ENCODE results near the gene SLC13A5. TPM values are rescaled to one million over a fixed set of nuclear protein-coding genes. Genes with fewer than 3 reads are reported as not detected.

The SLC13A5 gene
- total RNA-seq, 1 donor from 2014 or later, result 0.21 TPM

DNA sequence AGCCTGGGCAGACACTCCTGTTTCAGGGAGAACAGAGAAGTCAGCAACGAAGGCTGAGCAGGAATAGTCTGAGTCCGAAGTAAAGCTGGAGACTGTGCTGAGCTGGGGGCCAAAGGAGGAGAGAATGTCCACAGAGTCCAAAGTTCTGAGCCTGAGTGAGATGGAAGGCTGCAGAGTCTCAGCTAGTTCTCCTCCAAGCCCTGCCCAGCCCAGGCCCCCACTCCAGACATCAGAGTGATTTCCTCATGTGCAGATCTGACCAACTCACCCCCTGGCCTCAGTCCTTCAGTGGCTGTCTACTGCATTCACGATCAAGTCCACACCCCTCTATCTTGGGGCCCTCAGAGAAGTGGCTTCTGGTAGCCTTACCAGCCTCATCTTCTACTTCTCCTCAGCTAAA lies 21.6 kb downstream of the SLC13A5 start:
- TF ChIP-seq, protein P1, sequence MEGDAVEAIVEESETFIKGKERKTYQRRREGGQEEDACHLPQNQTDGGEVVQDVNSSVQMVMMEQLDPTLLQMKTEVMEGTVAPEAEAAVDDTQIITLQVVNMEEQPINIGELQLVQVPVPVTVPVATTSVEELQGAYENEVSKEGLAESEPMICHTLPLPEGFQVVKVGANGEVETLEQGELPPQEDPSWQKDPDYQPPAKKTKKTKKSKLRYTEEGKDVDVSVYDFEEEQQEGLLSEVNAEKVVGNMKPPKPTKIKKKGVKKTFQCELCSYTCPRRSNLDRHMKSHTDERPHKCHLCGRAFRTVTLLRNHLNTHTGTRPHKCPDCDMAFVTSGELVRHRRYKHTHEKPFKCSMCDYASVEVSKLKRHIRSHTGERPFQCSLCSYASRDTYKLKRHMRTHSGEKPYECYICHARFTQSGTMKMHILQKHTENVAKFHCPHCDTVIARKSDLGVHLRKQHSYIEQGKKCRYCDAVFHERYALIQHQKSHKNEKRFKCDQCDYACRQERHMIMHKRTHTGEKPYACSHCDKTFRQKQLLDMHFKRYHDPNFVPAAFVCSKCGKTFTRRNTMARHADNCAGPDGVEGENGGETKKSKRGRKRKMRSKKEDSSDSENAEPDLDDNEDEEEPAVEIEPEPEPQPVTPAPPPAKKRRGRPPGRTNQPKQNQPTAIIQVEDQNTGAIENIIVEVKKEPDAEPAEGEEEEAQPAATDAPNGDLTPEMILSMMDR (IDR thresholded peaks at IDR 0.05), result no peak
- no peak for DNase-seq (ENCODE audit: low spot score in 2 of 2)
- H3K4me1 ChIP-seq, result no peaks in the 10 kb centered on the region
- no peak overlapping the region for H3K27ac ChIP-seq
- no peak overlapping the region for H3K4me3 ChIP-seq
- no peaks in the 10 kb centered on the region for H3K36me3 ChIP-seq
- intact Hi-C loops (cut with DNase I), result no loop called here
- no peaks in the 10 kb centered on the region for H3K9me3 ChIP-seq
- no peaks in the 10 kb centered on the region for H3K27me3 ChIP-seq

DNA sequence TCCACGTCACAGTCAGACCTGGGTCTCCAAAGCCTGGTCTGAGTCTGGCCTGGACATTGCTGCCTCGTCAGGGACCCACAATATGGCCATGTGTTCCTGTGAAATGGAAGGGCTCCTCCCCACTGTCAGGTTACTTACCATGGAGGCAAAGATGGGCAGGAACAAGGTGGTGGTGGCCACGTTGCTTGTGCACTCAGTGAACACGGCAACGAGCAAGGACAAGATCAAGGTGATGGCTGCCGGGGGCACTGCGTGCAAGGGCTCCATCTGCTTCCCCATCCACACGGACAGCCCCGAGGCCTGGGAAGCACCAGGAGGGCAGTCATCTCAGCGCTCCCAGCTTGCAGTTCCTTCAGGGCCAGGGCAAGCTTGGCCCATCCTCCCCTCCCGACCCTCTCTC lies 22.5 kb downstream of the SLC13A5 start:
- no peak overlapping the region for H3K4me3 ChIP-seq
- intact Hi-C loops (cut with DNase I), result no loop called here
- H3K36me3 ChIP-seq, result no peaks in the 10 kb centered on the region
- no peaks in the 10 kb centered on the region for H3K4me1 ChIP-seq
- H3K27ac ChIP-seq, result no peak overlapping the region
- no peaks in the 10 kb centered on the region for H3K9me3 ChIP-seq
- TF ChIP-seq, protein P1 (IDR thresholded peaks at IDR 0.05), result no peak
- no peaks in the 10 kb centered on the region for H3K27me3 ChIP-seq
- no peak for DNase-seq (ENCODE audit: low spot score in 2 of 2)

DNA sequence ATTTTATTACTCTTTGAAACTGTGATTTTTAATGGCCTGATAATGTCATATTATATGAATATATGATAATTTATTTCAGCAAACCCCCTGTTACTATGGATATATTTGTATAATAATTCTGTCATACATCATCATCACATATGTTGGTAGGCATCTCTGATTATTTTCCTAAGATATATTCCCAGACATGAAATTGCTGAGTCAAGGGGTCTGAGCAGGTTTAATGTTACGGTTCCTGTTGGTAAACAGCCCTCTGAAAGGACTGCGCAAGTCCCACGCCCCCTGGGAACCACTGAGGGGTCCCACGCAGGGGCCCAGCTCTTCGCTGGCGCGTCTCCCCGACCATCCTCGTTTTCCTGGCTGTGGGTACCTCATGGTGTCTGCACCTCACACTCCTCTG lies 24.2 kb downstream of the SLC13A5 start:
- Histone ChIP-seq H3K36me3 (no peaks in the 10 kb centered on the region), H3K27me3 (no peaks in the 10 kb centered on the region), H3K4me3 (no peak overlapping the region), H3K9me3 (no peaks in the 10 kb centered on the region), H3K4me1 (no peaks in the 10 kb centered on the region), H3K27ac (no peak overlapping the region)
- intact Hi-C loops (cut with DNase I), result no loop called here
- DNase-seq (ENCODE audit: low spot score in 2 of 2), result no peak
- TF ChIP-seq, protein P1 (IDR thresholded peaks at IDR 0.05), result no peak

DNA sequence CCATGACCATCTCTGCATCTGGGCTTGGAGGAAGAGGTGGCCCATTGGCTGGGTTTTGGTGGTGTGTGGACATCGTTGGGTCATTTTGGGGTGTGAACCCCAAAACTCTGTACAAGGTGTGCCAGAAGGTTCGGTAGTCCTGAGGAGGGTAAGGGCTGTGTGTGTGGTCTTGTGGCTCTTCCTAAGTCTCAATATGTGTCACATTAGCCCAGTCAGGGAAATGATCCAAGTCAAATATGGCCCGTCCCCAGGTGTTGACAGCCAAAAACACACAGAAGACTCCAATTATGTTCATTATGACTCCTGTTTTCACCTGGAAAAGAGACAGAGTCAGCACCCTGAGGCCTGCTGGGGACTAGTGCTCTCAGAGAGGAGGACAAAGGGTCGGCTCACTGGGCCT lies 27.1 kb downstream of the SLC13A5 start:
- no peaks in the 10 kb centered on the region for H3K4me1 ChIP-seq
- H3K27ac ChIP-seq, result no peak overlapping the region
- no peaks in the 10 kb centered on the region for H3K9me3 ChIP-seq
- H3K4me3 ChIP-seq, result no peak overlapping the region
- no peak for DNase-seq (ENCODE audit: low spot score in 2 of 2)
- H3K27me3 ChIP-seq, result no peaks in the 10 kb centered on the region
- no peaks in the 10 kb centered on the region for H3K36me3 ChIP-seq
- TF ChIP-seq, protein P1 (IDR thresholded peaks at IDR 0.05), result no peak
- intact Hi-C loops (cut with DNase I), result no loop called here

DNA sequence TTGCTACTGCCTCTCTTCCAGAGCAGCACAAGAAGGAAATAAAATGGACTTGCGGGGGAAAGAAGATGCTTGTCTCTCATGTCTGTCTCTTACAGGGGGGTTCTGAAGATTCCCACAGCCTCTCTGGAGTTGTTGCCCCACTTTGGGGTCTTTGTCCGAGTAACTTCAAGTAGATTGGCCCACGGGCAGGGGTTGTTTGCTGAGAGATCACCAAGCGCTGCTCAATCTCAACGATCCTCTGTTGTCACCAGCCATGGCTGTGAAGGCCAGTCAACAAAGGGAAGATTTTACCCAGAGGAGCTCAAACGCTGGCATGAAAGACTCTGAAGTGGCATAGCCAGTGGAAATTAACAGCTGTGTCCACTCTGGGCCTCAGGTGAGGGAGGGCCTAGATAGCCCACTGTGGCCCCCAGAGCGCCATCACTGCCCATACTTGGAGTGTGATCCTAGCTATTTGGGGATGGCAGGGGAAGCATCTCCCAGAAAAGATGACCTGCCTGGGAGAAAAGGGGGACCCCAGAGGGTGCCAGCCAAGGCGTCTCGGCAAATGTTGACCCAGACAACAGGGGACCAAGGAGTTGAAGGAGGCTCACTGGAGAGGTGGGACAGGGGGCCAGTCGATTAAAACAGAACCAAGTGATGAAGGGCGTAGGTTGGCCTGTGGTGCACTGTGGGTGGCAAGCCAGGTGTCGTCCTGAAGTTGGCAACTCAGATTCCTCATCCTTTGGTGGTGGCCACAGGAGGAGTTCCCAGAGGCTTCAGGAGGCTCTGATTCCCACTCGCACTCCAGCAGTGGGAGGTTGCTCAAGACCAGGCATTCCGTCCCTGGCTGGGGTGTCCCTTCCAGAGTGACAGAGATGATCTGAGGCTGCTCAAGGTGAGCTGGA lies 28.0 kb downstream of the SLC13A5 start:
- intact Hi-C loops (cut with DNase I), result no loop called here
- no peaks in the 10 kb centered on the region for H3K27me3 ChIP-seq
- DNase-seq (ENCODE audit: low spot score in 2 of 2), result no peak
- H3K4me3 ChIP-seq, result no peak overlapping the region
- TF ChIP-seq, protein P1 (IDR thresholded peaks at IDR 0.05), result no peak
- H3K36me3 ChIP-seq, result no peaks in the 10 kb centered on the region
- H3K4me1 ChIP-seq, result no peaks in the 10 kb centered on the region
- no peaks in the 10 kb centered on the region for H3K9me3 ChIP-seq
- H3K27ac ChIP-seq, result no peak overlapping the region
